Adrenal gland (tissue), 5 donors: ENCODE results near the gene CDC42EP1.
"Not testable (repeated sequence)": the region's sequence is repeated elsewhere in the genome, so short reads cannot be mapped to it uniquely, and the experiment has no call there.

Source experiments
- POLR2A ChIP-seq, 2 donors: fragments of 450-650 bp; IDR thresholded peaks; one replicate each; pipeline ENCODE4 v1.6.1; 2017; ENCODE audit warnings: antibody characterized with exemption in 2 of 2, mild to moderate bottlenecking in 2 of 2, moderate library complexity in 1 of 2
- TF ChIP-seq, protein P1 (sequence below), 6 experiments: fragments of 450-650 bp in 4 of 6; fragments of 200-600 bp in 2 of 6; sonication (generic) in 1 of 6; IDR thresholded peaks; 1 replicate in 5 of 6; 2 replicates in 1 of 6; pipeline versions ENCODE4 v1.5.1 to v1.8.0; 2016 to 2021; ENCODE audit warnings: antibody characterized with exemption in 6 of 6, mild to moderate bottlenecking in 2 of 6, moderate library complexity in 1 of 6
- donor health status: DM: no; HTN: no; CAD: no.

DNA sequence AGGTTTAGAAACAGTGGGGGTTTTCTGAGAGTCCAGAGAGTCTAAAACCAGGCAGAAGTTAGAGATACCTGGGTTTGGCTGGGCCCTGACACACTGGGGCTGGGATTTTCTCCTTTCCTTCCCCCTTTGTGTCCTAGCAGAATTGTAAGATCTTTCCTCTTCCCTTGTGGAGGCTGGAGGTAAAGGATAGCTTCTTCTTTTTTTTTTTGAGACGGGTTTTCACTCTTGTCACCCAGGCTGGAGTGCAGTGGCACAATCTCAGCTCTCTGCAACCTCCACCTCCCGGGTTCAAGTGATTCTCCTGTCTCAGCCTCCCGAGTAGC lies 49.8 kb downstream of the CDC42EP1 start:
- TF ChIP-seq, protein P1, sequence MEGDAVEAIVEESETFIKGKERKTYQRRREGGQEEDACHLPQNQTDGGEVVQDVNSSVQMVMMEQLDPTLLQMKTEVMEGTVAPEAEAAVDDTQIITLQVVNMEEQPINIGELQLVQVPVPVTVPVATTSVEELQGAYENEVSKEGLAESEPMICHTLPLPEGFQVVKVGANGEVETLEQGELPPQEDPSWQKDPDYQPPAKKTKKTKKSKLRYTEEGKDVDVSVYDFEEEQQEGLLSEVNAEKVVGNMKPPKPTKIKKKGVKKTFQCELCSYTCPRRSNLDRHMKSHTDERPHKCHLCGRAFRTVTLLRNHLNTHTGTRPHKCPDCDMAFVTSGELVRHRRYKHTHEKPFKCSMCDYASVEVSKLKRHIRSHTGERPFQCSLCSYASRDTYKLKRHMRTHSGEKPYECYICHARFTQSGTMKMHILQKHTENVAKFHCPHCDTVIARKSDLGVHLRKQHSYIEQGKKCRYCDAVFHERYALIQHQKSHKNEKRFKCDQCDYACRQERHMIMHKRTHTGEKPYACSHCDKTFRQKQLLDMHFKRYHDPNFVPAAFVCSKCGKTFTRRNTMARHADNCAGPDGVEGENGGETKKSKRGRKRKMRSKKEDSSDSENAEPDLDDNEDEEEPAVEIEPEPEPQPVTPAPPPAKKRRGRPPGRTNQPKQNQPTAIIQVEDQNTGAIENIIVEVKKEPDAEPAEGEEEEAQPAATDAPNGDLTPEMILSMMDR (IDR thresholded peaks at IDR 0.05) = not testable (repeated sequence)
- TF ChIP-seq POLR2A (IDR thresholded peaks at IDR 0.05) = not testable (repeated sequence)
